ENCODE data around the gene MGAT4A. TPM values are rescaled to one million over a fixed set of nuclear protein-coding genes. Genes with fewer than 3 reads are reported as not detected.
"Not testable (repeated sequence)": the region's sequence is repeated elsewhere in the genome, so short reads cannot be mapped to it uniquely, and the experiment has no call there.

MGAT4A gene
- total and polyA plus RNA-seq, 9 of the 15 experiments (the other 6 are each of a cell fraction or from before 2014, with no cell fraction given), result 0.03 to 0.53 (median 0.18) TPM; not detected in 2

GRCh38 chr2:98753801-98754200 lies 22.9 kb upstream of the MGAT4A start (continued):
- TF ChIP-seq, protein P1, sequence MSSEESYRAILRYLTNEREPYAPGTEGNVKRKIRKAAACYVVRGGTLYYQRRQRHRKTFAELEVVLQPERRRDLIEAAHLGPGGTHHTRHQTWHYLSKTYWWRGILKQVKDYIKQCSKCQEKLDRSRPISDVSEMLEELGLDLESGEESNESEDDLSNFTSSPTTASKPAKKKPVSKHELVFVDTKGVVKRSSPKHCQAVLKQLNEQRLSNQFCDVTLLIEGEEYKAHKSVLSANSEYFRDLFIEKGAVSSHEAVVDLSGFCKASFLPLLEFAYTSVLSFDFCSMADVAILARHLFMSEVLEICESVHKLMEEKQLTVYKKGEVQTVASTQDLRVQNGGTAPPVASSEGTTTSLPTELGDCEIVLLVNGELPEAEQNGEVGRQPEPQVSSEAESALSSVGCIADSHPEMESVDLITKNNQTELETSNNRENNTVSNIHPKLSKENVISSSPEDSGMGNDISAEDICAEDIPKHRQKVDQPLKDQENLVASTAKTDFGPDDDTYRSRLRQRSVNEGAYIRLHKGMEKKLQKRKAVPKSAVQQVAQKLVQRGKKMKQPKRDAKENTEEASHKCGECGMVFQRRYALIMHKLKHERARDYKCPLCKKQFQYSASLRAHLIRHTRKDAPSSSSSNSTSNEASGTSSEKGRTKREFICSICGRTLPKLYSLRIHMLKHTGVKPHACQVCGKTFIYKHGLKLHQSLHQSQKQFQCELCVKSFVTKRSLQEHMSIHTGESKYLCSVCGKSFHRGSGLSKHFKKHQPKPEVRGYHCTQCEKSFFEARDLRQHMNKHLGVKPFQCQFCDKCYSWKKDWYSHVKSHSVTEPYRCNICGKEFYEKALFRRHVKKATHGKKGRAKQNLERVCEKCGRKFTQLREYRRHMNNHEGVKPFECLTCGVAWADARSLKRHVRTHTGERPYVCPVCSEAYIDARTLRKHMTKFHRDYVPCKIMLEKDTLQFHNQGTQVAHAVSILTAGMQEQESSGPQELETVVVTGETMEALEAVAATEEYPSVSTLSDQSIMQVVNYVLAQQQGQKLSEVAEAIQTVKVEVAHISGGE (CRISPR knock-in tag; IDR thresholded peaks at IDR 0.05), result no peak

- H3K27ac ChIP-seq (ENCODE audit: extremely low read depth, low read depth, low read length); H3K9me1 ChIP-seq (ENCODE audit: control insufficient read depth, insufficient read depth, low read length); H3K27me3 ChIP-seq (ENCODE audit: control insufficient read depth in 2 of 2, insufficient read depth in 2 of 2, low read length in 2 of 2); ATAC-seq; FAIRE-seq; intact Hi-C loops (cut with micrococcal nuclease); H3K36me3 ChIP-seq (ENCODE audit: control insufficient read depth, insufficient read depth, low read length); H3K4me1 ChIP-seq (replicated peaks in 1 of 2; ENCODE audit: control insufficient read depth in 2 of 2, insufficient read depth in 2 of 2, low read length in 2 of 2); H4K20me1 ChIP-seq (replicated peaks; ENCODE audit: control insufficient read depth, insufficient read depth, low read length); CTCF ChIA-PET (ENCODE audit: low intra/inter-chr PET ratio); BruUV-seq (replicated peaks); H3K4me3 ChIP-seq; H3K4me2 ChIP-seq (ENCODE audit: insufficient read depth, low read length); H3K9ac ChIP-seq (ENCODE audit: insufficient read depth in 1 of 2, low read depth in 2 of 2, low read length in 2 of 2); H3K79me2 ChIP-seq (ENCODE audit: control insufficient read depth, insufficient read depth, low read length); H2AFZ ChIP-seq (ENCODE audit: low read depth, low read length); H3K9me3 ChIP-seq (replicated peaks; ENCODE audit: control insufficient read depth, insufficient read depth, low read depth, low read length); DNase-seq (ENCODE audit: extremely low read depth in 1 of 4, low spot score in 3 of 4); in situ Hi-C loops (cut with MboI): not testable (repeated sequence)
- POLR2A ChIA-PET, result interaction anchor here (0.6 kb wide), 1 partner anchor 22 kb away, joined by 4 read pairs; the partner anchor contains the start of gene MGAT4A
- 3% methylated on average over 4 of the region's 4 CpGs for WGBS (ENCODE audit: insufficient coverage, low coverage, missing lambda C conversion rate)
- TF ChIP-seq ZNF431 (CRISPR knock-in tag; IDR thresholded peaks at IDR 0.05) (peak; percentile 90), ZFP36 (IDR thresholded peaks at IDR 0.05; ENCODE audit: low read depth, low read length, partially characterized antibody) (peak; percentile 7)
Observed at GRCh38 chr2:98752711-98753110, 21.8 kb upstream of the MGAT4A start.

Data from K562 (cell line).